ENCODE results near the gene NID2.

The NID2 gene

GRCh38 chr14:51972566-51972965 is 96.3 kb downstream of the NID2 start:
- no peak for TF ChIP-seq Cebpa-rat (IDR thresholded peaks at IDR 0.05)
- Histone ChIP-seq H3K4me2 (no peak overlapping the region), H3K9me3 (replicated peaks in 1 of 11) (no peaks in the 10 kb centered on the region), H3K4me3 (no peak overlapping the region), H3K36me3 (peaks cover 0 to 23% (median 0%) of the 10 kb centered on the region in 11 experiments; a peak in 5 of 22 replicates), H4K20me1 (no peaks in the 10 kb centered on the region), H3K4me1 (peaks cover 0 to 11% (median 8%) of the 10 kb centered on the region in 10 experiments; a peak in 11 of 20 replicates), H3K9ac (no peak overlapping the region), H3K27me3 (no peaks in the 10 kb centered on the region), H3K27ac (no peak overlapping the region)

GRCh38 chr14:51969852-51970540 is 98.9 kb downstream of the NID2 start:
- H3K27ac ChIP-seq, result no peak overlapping the region

GRCh38 chr14:51967521-51967920 is 101.3 kb downstream of the NID2 start:
- H3K4me1 ChIP-seq, result peaks cover 0 to 11% (median 8%) of the 10 kb centered on the region in 10 experiments; a peak in 11 of 20 replicates
- no peak overlapping the region for H3K9ac ChIP-seq
- H3K36me3 ChIP-seq, result peaks cover 0 to 68% (median 16%) of the 10 kb centered on the region in 11 experiments; a peak in 12 of 22 replicates
- peaks cover 0 to 26% (median 0%) of the 10 kb centered on the region in 11 experiments; a peak in 2 of 22 replicates for H4K20me1 ChIP-seq
- H3K9me3 ChIP-seq (replicated peaks in 1 of 11), result no peaks in the 10 kb centered on the region
- no peak overlapping the region for H3K4me3 ChIP-seq
- H3K27me3 ChIP-seq, result no peaks in the 10 kb centered on the region
- H3K4me2 ChIP-seq, result no peak overlapping the region
- no peak overlapping the region for H3K27ac ChIP-seq
- TF ChIP-seq Cebpa-rat (IDR thresholded peaks at IDR 0.05), result no peak

More at GRCh38 chr14:51969852-51970540, 98.9 kb downstream of the NID2 start:
- Histone ChIP-seq H3K4me2 (peak overlapping the region in 7 of 11 experiments; percentile 11 to 42 (median 29); a peak in 11 of 22 replicates), H3K27me3 (no peaks in the 10 kb centered on the region), H4K20me1 (peaks cover 0 to 9% (median 0%) of the 10 kb centered on the region in 11 experiments; a peak in 2 of 22 replicates), H3K36me3 (peaks cover 0 to 44% (median 6%) of the 10 kb centered on the region in 11 experiments; a peak in 10 of 22 replicates), H3K9me3 (replicated peaks in 1 of 11) (no peaks in the 10 kb centered on the region), H3K9ac (no peak overlapping the region), H3K4me1 (peaks cover 0 to 11% (median 8%) of the 10 kb centered on the region in 10 experiments; a peak in 11 of 20 replicates), H3K4me3 (no peak overlapping the region)
- TF ChIP-seq Cebpa-rat (IDR thresholded peaks at IDR 0.05), result no peak

- Histone ChIP-seq H3K9ac (no peak overlapping the region), H3K9me3 (replicated peaks in 1 of 11) (peaks cover 17 to 25% (median 21%) of the 10 kb centered on the region in 11 experiments), H3K36me3 (peaks cover 29 to 87% (median 48%) of the 10 kb centered on the region in 11 experiments), H3K4me1 (no peaks in the 10 kb centered on the region), H3K4me3 (no peak overlapping the region), H4K20me1 (peaks cover 0 to 50% (median 0%) of the 10 kb centered on the region in 11 experiments; a peak in 2 of 22 replicates), H3K27ac (no peak overlapping the region), H3K4me2 (no peak overlapping the region), H3K27me3 (no peaks in the 10 kb centered on the region)
- no peak for TF ChIP-seq Cebpa-rat (IDR thresholded peaks at IDR 0.05)
These were observed 105.6 kb downstream of the NID2 start for GRCh38 chr14:51963286-51963685.

- H3K27me3 ChIP-seq, result no peaks in the 10 kb centered on the region
- no peak overlapping the region for H3K4me3 ChIP-seq
- H3K27ac ChIP-seq, result no peak overlapping the region
- no peaks in the 10 kb centered on the region for H3K4me1 ChIP-seq
- H3K4me2 ChIP-seq, result no peak overlapping the region
- no peak for TF ChIP-seq Cebpa-rat (IDR thresholded peaks at IDR 0.05)
- peaks cover 35 to 88% (median 54%) of the 10 kb centered on the region in 11 experiments for H3K36me3 ChIP-seq
- peaks cover 0 to 50% (median 0%) of the 10 kb centered on the region in 11 experiments; a peak in 2 of 22 replicates for H4K20me1 ChIP-seq
- H3K9me3 ChIP-seq (replicated peaks in 1 of 11), result peaks cover 23 to 30% (median 26%) of the 10 kb centered on the region in 11 experiments
- H3K9ac ChIP-seq, result no peak overlapping the region
These were observed 106.1 kb downstream of the NID2 start for GRCh38 chr14:51962711-51963110.

- H3K9ac ChIP-seq, result no peak overlapping the region
- no peaks in the 10 kb centered on the region for H3K27me3 ChIP-seq
- no peak overlapping the region for H3K4me2 ChIP-seq
- H4K20me1 ChIP-seq, result peaks cover 0 to 50% (median 0%) of the 10 kb centered on the region in 11 experiments; a peak in 2 of 22 replicates
- H3K27ac ChIP-seq, result no peak overlapping the region
- TF ChIP-seq Cebpa-rat (IDR thresholded peaks at IDR 0.05), result no peak
- no peaks in the 10 kb centered on the region for H3K4me1 ChIP-seq
- no peak overlapping the region for H3K4me3 ChIP-seq
- peaks cover 53 to 89% (median 67%) of the 10 kb centered on the region in 11 experiments for H3K36me3 ChIP-seq
- H3K9me3 ChIP-seq (replicated peaks in 1 of 11), result peaks cover 30 to 45% (median 39%) of the 10 kb centered on the region in 11 experiments
These were observed 108.0 kb downstream of the NID2 start for GRCh38 chr14:51960866-51961265.

GRCh38 chr14:51959928-51960327 is 108.9 kb downstream of the NID2 start:
- Histone ChIP-seq H3K9me3 (replicated peaks in 1 of 11) (peaks cover 30 to 45% (median 39%) of the 10 kb centered on the region in 11 experiments), H3K36me3 (peaks cover 58 to 93% (median 72%) of the 10 kb centered on the region in 11 experiments), H3K27me3 (no peaks in the 10 kb centered on the region), H3K4me3 (no peak overlapping the region), H4K20me1 (peaks cover 0 to 40% (median 0%) of the 10 kb centered on the region in 11 experiments; a peak in 2 of 22 replicates), H3K4me1 (no peaks in the 10 kb centered on the region), H3K27ac (no peak overlapping the region), H3K9ac (no peak overlapping the region), H3K4me2 (no peak overlapping the region)
- no peak for TF ChIP-seq Cebpa-rat (IDR thresholded peaks at IDR 0.05)

GRCh38 chr14:51957950-51958349 is 110.9 kb downstream of the NID2 start:
- H3K4me2 ChIP-seq, result no peak overlapping the region
- no peak for TF ChIP-seq Cebpa-rat (IDR thresholded peaks at IDR 0.05)
- peaks cover 30 to 45% (median 39%) of the 10 kb centered on the region in 11 experiments for H3K9me3 ChIP-seq (replicated peaks in 1 of 11)
- no peak overlapping the region for H3K27ac ChIP-seq
- 0 out of 20 replicates have a peak overlapping the region, but pooled peaks of 1 of the 10 experiments have one; percentile 12 for H3K4me3 ChIP-seq
- no peaks in the 10 kb centered on the region for H3K4me1 ChIP-seq
- peaks cover 78 to 93% (median 85%) of the 10 kb centered on the region in 11 experiments for H3K36me3 ChIP-seq
- no peak overlapping the region for H3K9ac ChIP-seq
- peaks cover 0 to 28% (median 0%) of the 10 kb centered on the region in 11 experiments; a peak in 2 of 22 replicates for H4K20me1 ChIP-seq
- no peaks in the 10 kb centered on the region for H3K27me3 ChIP-seq
